ENCODE measurements around the gene SLC22A17. TPM values are rescaled to one million over a fixed set of nuclear protein-coding genes. Genes with fewer than 3 reads are reported as not detected.

The SLC22A17 gene
- total and polyA plus RNA-seq, 2 of the 13 experiments (the other 11 are each of a cell fraction or from before 2014, with no cell fraction given) = 0.95 to 1.1 TPM

GRCh38 chr14:23360496-23360895 lies 7.8 kb upstream of the SLC22A17 start (continued):
- no peak for TF ChIP-seq SOX13 (IDR thresholded peaks at IDR 0.05)
- TF ChIP-seq SOX13 (CRISPR knock-in tag; conservative IDR thresholded peaks at IDR 0.05 in 1 of 2, IDR thresholded peaks at IDR 0.05 in 1 of 2) = no peak
- no peak for TF ChIP-seq TARDBP (CRISPR knock-in tag; IDR thresholded peaks at IDR 0.05)
- TF ChIP-seq ZMYM3 (CRISPR knock-in tag; IDR thresholded peaks at IDR 0.05) = no peak
- TF ChIP-seq, protein P1, sequence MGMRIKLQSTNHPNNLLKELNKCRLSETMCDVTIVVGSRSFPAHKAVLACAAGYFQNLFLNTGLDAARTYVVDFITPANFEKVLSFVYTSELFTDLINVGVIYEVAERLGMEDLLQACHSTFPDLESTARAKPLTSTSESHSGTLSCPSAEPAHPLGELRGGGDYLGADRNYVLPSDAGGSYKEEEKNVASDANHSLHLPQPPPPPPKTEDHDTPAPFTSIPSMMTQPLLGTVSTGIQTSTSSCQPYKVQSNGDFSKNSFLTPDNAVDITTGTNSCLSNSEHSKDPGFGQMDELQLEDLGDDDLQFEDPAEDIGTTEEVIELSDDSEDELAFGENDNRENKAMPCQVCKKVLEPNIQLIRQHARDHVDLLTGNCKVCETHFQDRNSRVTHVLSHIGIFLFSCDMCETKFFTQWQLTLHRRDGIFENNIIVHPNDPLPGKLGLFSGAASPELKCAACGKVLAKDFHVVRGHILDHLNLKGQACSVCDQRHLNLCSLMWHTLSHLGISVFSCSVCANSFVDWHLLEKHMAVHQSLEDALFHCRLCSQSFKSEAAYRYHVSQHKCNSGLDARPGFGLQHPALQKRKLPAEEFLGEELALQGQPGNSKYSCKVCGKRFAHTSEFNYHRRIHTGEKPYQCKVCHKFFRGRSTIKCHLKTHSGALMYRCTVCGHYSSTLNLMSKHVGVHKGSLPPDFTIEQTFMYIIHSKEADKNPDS (CRISPR knock-in tag; IDR thresholded peaks at IDR 0.05) = no peak
- TF ChIP-seq ONECUT2 (CRISPR knock-in tag; IDR thresholded peaks at IDR 0.05) = no peak
- TF ChIP-seq IRX3 (CRISPR knock-in tag; IDR thresholded peaks at IDR 0.05; ENCODE audit: borderline replicate concordance, low read depth) = 0 out of 2 replicates have a peak, but pooled peaks have one; percentile 32
- TF ChIP-seq, protein P2, sequence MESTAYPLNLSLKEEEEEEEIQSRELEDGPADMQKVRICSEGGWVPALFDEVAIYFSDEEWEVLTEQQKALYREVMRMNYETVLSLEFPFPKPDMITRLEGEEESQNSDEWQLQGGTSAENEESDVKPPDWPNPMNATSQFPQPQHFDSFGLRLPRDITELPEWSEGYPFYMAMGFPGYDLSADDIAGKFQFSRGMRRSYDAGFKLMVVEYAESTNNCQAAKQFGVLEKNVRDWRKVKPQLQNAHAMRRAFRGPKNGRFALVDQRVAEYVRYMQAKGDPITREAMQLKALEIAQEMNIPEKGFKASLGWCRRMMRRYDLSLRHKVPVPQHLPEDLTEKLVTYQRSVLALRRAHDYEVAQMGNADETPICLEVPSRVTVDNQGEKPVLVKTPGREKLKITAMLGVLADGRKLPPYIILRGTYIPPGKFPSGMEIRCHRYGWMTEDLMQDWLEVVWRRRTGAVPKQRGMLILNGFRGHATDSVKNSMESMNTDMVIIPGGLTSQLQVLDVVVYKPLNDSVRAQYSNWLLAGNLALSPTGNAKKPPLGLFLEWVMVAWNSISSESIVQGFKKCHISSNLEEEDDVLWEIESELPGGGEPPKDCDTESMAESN (CRISPR knock-in tag; conservative IDR thresholded peaks at IDR 0.05) = no peak
- TF ChIP-seq ZNF589 (CRISPR knock-in tag; conservative IDR thresholded peaks at IDR 0.05) = no peak
- TF ChIP-seq HMGXB4 (CRISPR knock-in tag; IDR thresholded peaks at IDR 0.05; ENCODE audit: borderline replicate concordance in 1 of 2, low read depth in 1 of 2) = 0 out of 4 replicates have a peak, but pooled peaks have one; percentile 39 to 44
- no peak for TF ChIP-seq RBFOX2 (IDR thresholded peaks at IDR 0.05; ENCODE audit: low read depth, low read length)
- no peak for TF ChIP-seq ZEB1 (IDR thresholded peaks at IDR 0.05; ENCODE audit: insufficient replicate concordance, low read depth)
- TF ChIP-seq TP53 (CRISPR knock-in tag; conservative IDR thresholded peaks at IDR 0.05) = no peak
- no peak for TF ChIP-seq CENPBD1 (CRISPR knock-in tag; IDR thresholded peaks at IDR 0.05; ENCODE audit: borderline replicate concordance, low read depth)
- no peak for TF ChIP-seq ZNF207 (IDR thresholded peaks at IDR 0.05; ENCODE audit: borderline replicate concordance)
- no peak for TF ChIP-seq YEATS2 (CRISPR knock-in tag; IDR thresholded peaks at IDR 0.05; ENCODE audit: borderline replicate concordance)
- TF ChIP-seq FOXP1 (IDR thresholded peaks at IDR 0.05) = no peak
- TF ChIP-seq FOXP1 (CRISPR knock-in tag; IDR thresholded peaks at IDR 0.05) = no peak
- TF ChIP-seq, protein P3, sequence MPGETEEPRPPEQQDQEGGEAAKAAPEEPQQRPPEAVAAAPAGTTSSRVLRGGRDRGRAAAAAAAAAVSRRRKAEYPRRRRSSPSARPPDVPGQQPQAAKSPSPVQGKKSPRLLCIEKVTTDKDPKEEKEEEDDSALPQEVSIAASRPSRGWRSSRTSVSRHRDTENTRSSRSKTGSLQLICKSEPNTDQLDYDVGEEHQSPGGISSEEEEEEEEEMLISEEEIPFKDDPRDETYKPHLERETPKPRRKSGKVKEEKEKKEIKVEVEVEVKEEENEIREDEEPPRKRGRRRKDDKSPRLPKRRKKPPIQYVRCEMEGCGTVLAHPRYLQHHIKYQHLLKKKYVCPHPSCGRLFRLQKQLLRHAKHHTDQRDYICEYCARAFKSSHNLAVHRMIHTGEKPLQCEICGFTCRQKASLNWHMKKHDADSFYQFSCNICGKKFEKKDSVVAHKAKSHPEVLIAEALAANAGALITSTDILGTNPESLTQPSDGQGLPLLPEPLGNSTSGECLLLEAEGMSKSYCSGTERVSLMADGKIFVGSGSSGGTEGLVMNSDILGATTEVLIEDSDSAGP (CRISPR knock-in tag; IDR thresholded peaks at IDR 0.05; ENCODE audit: borderline replicate concordance) = peak; percentile 27; the same call in 1 of the 2 replicates
- TF ChIP-seq CBX1 (IDR thresholded peaks at IDR 0.05; ENCODE audit: low read depth) = no peak
- no peak for TF ChIP-seq ZFP90 (CRISPR knock-in tag; IDR thresholded peaks at IDR 0.05; ENCODE audit: borderline replicate concordance)
